Mucosa of descending colon (tissue), 3 donors: ENCODE results near the gene MLLT3. TPM values are rescaled to one million over a fixed set of nuclear protein-coding genes. Genes with fewer than 3 reads are reported as not detected.

Experiments
- ATAC-seq: fragments of 200-7000 bp; cut with Tn5 transposase; one replicate; pipeline ENCODE4 v1.9.1; 2020; ENCODE audit warnings: mild to moderate bottlenecking, moderate library complexity
- DNase-seq, 3 donors: peaks; one replicate each; pipeline ENCODE4 v3.0.0-alpha.2; 2020
- H3K36me3 ChIP-seq: fragments of 200-600 bp; one replicate; pipeline ENCODE4 v1.8.0; 2021; ENCODE audit warnings: low read depth, mild to moderate bottlenecking
- H3K4me1 ChIP-seq: fragments of 200-600 bp; one replicate; pipeline ENCODE4 v1.8.0; 2021; ENCODE audit warnings: low read depth, mild to moderate bottlenecking
- H3K4me3 ChIP-seq: fragments of 200-600 bp; one replicate; pipeline ENCODE4 v1.8.0; 2021; ENCODE audit warnings: mild to moderate bottlenecking
- H3K9me3 ChIP-seq: fragments of 200-600 bp; one replicate; pipeline ENCODE4 v1.8.0; 2021; ENCODE audit warnings: mild to moderate bottlenecking
- intact Hi-C, 2 donors: fragments of 100-400 bp; cut with DNase I in 1 of 2; cut with micrococcal nuclease in 1 of 2; formaldehyde crosslinking; loops; one replicate each; pipeline versions ENCODE4 v1.11.0 to v1.11.1; 2022; cut with DNase I, micrococcal nuclease
- total RNA-seq, 3 donors: library from RNA; stranded (reverse); fragmentation: NEBNext Ultra II Directional in 2 of 3; extraction: Animal tissue kit (Norgen Biotek cat#: 25700) in 2 of 3; gene quantifications; one replicate each; pipeline versions ENCODE4 v1.2.1 to v1.2.4, GENCODE V29; 2021 to 2023
- TF ChIP-seq, protein P1 (sequence below): fragments of 200-600 bp; IDR thresholded peaks from one replicate; pipeline ENCODE4 v1.8.0; 2022; ENCODE audit warnings: antibody characterized with exemption, mild to moderate bottlenecking
- donor health status: DM: no; HTN: no; CAD: no; lungs with moderate emphysema.
- donor health status: DM: no; HTN: no; CAD: no.
- donor health status: DM: no; HTN: yes; CAD: no.

The MLLT3 gene
- total RNA-seq, 3 donors from 2014 or later = 35.1 to 53.7 (median 46.5) TPM

DNA sequence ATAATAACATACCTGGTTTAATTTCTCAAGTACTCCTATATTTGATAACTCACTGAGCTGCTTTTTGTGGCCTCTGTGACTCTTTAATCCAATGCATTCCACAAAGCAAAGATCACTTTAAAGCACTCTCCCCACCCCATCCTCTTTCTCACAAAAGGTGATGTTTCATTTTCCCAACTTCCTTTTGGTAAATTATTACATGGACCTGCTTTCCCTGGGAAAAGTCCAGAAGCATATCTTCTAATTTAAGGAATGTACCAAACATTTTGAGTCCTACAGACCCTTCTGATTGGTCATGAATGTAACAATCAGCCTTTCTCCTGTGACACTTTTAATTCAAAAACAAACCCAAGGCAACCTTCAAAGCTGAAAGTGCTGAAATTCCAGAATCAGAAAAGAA, 71.1 kb downstream of the MLLT3 start:
- intact Hi-C loops = loop anchor here in 1 of 2 donors (10.0 kb wide), 1 partner anchor 64 kb away; no protein-coding TSS in a partner anchor
- Histone ChIP-seq H3K9me3 (no peaks in the 10 kb centered on the region), H3K4me3 (no peak overlapping the region), H3K36me3 (no peaks in the 10 kb centered on the region), H3K4me1 (peaks cover 32% of the 10 kb centered on the region)
- TF ChIP-seq, protein P1, sequence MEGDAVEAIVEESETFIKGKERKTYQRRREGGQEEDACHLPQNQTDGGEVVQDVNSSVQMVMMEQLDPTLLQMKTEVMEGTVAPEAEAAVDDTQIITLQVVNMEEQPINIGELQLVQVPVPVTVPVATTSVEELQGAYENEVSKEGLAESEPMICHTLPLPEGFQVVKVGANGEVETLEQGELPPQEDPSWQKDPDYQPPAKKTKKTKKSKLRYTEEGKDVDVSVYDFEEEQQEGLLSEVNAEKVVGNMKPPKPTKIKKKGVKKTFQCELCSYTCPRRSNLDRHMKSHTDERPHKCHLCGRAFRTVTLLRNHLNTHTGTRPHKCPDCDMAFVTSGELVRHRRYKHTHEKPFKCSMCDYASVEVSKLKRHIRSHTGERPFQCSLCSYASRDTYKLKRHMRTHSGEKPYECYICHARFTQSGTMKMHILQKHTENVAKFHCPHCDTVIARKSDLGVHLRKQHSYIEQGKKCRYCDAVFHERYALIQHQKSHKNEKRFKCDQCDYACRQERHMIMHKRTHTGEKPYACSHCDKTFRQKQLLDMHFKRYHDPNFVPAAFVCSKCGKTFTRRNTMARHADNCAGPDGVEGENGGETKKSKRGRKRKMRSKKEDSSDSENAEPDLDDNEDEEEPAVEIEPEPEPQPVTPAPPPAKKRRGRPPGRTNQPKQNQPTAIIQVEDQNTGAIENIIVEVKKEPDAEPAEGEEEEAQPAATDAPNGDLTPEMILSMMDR = no peak
- DNase-seq (no peak), ATAC-seq (peak; percentile 75)

GRCh38 chr9:20550326-20550725, 72.0 kb downstream of the MLLT3 start:
- Histone ChIP-seq H3K36me3 (no peaks in the 10 kb centered on the region), H3K9me3 (no peaks in the 10 kb centered on the region), H3K4me1 (peaks cover 32% of the 10 kb centered on the region), H3K4me3 (no peak overlapping the region)
- TF ChIP-seq, protein P1 = no peak
- DNase-seq (no peak), ATAC-seq (no peak)
- intact Hi-C loops = loop anchor here in 1 of 2 donors (10.0 kb wide), 1 partner anchor 64 kb away; no protein-coding TSS in a partner anchor

DNA sequence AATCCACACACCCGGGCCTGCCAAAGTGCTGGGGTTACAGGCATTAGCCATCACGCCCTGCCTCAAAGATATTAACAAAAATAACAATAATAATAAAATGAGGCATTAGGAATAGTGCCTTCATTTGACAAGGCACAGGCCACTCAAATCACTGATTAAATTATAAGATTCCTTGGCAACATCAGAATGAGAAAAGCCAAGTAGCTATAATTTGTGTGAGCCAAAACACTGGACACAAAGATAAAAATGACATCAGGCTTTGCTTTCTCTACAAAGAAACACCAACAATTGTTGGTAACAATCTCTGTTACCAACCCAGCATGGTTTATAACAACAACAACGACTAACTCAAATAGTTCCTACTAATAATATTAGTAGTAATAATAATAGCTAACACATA, 73.2 kb downstream of the MLLT3 start:
- TF ChIP-seq, protein P1 = no peak
- peaks cover 25% of the 10 kb centered on the region for H3K4me1 ChIP-seq
- no peaks in the 10 kb centered on the region for H3K9me3 ChIP-seq
- intact Hi-C loops = no loop called here
- no peak for DNase-seq
- H3K36me3 ChIP-seq = no peaks in the 10 kb centered on the region
- no peak for ATAC-seq
- H3K4me3 ChIP-seq = no peak overlapping the region

DNA sequence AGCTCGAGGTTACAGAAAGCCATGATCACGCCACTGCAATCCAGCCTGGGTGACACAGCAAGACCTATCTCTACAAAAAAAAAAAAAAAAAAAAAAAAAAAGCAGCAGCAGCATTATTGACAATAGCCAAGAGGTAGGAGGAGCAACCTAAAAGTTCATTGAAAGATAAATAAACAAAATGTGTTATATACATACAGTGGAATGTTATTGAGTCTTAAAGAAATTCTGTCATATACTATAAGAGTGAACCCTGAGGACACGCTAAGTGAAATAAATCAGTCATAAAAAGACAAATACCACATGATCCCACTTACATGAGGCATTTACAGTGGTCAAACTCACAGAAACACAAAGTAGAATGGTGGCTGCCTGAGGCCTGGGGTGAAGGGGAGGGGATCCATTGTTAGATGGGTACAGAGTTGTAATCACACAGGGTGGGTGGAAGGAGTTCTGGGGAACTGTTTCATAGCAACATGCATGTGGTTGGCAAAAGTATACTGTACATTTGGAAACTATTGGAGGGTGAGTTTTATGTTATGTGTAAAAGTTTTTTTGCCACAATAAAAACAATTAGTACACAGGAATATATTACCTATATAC, 77.2 kb downstream of the MLLT3 start:
- H3K4me3 ChIP-seq = no peak overlapping the region
- TF ChIP-seq, protein P1 = no peak
- DNase-seq (no peak), ATAC-seq (no peak)
- no peaks in the 10 kb centered on the region for H3K36me3 ChIP-seq
- intact Hi-C loops = no loop called here
- H3K4me1 ChIP-seq = no peaks in the 10 kb centered on the region
- peaks cover 9% of the 10 kb centered on the region for H3K9me3 ChIP-seq

- H3K4me1 ChIP-seq = no peaks in the 10 kb centered on the region
- no peak for ATAC-seq
- H3K9me3 ChIP-seq = peaks cover 17% of the 10 kb centered on the region
- TF ChIP-seq, protein P1 = no peak
- no peak overlapping the region for H3K4me3 ChIP-seq
- intact Hi-C loops = no loop called here
- DNase-seq = no peak
- no peaks in the 10 kb centered on the region for H3K36me3 ChIP-seq
These were observed 82.0 kb downstream of the MLLT3 start for GRCh38 chr9:20540169-20540863.
